Measurements from ENCODE around the gene SPSB2.

Gene SPSB2

DNA sequence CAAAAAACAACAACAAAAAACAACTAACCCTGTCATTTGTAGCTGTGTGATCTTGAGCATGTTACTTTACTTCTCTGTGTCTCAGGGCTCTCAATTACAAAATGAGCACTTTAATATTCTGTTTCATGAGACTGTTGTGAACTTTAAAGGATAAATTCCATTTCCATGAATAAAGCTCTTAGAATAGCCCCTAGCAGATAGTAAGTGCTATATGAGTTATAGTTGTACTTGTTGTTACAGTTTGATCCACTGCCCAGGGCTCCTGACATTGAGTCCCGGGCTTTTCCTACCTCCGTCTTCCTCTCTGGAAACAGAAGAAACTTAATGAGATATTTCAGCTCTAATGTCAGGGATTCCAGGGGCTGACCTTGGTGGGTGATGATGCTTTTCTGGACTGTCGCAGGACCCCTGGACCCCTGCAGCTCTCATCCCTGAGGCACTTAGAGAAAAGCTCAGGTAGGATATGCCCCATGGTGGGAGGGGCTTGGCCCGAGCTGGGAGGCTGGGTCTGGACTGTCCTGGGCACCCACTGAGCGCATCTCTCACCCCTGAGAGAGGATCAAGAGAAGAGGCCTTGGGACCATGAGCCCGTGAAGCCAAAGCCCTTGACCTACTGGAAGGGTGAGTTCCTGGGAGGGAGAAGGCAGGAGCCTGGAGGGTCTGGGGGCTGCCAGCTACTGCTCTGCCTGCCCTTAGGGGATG lies 39.8 kb downstream of the SPSB2 start:
- DNase-seq (ENCODE audit: low read depth in 4 of 4, low spot score in 1 of 4) = no peak

DNA sequence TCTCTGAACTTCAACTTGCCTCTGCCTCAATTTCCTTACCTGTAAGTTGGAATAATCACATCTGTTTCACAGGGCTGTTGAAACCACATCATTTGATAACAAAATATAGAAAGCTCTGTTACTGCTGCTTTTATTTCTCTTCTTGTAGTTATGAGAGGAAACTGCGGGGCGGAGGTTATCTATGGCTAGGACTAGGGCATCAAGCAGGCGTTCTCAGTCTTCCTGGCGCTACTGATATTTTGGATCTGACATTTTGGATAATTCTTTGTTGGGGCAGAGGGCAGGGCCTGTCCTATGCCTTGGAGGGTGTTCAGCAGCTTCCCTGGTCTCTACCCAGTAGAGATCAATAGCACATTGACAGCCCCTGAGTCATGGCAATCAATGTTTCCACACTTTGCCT lies 41.0 kb downstream of the SPSB2 start:
- DNase-seq (ENCODE audit: low read depth in 4 of 4, low spot score in 1 of 4) = no peak

DNA sequence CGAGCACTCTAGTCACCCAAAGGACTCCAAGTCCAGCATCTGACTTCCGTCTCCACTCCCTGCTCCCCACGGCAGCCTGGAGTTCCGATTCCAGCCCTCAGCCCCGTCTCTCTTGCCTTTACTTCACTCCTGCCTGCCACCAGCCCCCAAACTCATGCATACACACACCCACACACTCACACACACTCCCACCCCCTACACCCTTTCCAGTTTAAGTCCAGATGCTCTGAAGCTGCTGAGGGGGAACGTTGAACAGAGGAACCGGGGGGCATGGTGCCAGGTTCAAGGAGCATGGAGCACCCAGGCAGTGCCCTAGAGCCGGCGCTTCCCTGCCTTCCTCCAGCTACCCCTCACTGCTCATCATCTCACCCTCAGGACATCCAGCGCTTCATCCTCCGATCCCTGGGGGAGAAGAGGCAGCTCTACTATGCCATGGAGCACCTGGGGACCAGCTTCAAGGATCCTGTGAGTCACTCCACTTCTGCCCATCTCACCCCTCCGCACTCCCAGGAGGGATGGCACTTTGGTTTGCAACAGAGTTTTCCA lies 41.6 kb downstream of the SPSB2 start:
- DNase-seq (ENCODE audit: low read depth in 4 of 4, low spot score in 1 of 4) = no peak

DNA sequence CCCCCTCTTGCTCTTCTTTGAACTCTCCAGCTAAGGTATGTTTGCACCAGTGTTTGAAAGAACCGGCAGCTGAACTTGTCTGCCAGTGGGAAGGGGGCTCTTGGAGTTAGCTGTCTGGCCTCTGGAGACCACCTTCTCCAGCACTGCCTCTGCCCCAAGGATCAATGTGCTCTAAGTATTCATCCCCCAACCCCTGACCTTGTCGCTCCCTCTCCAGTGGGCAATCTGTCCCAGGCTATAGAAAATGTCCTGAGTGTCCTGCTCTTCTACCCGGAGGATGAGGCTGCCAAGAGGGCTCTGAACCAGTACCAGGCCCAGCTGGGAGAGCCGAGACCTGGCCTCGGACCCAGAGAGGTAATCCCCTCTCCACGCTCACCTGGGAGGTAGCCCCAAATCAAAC lies 42.1 kb downstream of the SPSB2 start:
- no peak for DNase-seq (ENCODE audit: low read depth in 4 of 4, low spot score in 1 of 4)

DNA sequence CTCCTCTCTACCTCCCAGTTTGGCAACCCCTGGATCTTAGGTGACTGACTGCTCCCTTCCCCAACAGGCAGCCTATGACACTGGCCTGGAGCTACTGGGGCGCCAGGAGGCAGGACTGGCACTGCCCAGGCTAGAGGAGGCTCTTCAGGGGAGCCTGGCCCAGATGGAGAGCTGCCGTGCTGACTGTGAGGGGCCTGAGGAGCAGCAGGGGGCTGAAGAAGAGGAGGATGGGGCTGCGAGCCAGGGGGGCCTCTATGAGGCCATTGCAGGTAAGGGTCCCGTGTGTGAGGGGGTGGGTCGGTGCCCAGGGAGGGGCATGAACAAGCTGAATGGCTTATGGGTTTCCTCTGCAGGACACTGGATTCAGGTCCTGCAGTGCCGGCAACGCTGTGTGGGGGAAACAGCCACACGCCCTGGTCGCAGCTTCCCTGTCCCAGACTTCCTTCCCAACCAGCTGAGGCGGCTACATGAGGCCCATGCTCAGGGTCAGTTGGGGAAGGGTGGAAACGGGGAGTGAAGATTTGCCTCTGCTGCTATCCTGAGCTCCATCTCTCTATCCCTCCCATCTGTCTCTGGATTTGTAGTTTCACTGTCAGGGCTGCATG lies 42.7 kb downstream of the SPSB2 start:
- no peak for DNase-seq (ENCODE audit: low read depth in 4 of 4, low spot score in 1 of 4)

DNA sequence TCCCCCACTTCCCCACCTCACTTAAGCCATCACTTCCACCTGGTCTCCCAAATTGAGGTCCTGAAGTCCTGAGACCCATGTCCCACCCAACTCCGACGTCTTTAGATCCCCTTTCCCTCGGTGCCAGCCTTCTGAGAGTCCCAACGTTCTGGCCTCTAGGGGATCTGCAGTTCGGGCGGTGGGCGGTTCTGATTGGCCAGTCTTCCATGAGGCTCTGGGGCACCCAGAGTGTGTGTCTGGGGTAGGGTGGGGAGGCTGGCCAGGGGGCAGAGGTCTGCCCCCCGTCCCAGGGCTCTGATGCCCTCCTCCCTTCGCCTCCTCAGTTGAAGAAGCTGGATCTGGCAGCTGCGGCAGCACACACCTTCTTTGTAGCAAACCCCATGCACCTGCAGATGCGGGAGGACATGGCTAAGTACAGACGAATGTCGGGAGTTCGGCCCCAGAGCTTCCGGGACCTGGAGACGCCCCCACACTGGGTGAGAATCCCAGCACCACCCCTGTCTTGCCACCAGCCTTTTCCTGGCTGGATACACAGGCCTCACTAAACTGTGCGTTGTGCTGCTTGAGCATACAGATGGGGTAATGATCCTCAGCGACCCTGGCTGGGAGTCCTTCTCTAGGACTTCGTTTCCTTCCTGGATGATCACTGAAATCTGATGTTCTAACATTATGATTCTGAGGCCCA lies 43.4 kb downstream of the SPSB2 start:
- no peak for DNase-seq (ENCODE audit: low read depth in 4 of 4, low spot score in 1 of 4)

DNA sequence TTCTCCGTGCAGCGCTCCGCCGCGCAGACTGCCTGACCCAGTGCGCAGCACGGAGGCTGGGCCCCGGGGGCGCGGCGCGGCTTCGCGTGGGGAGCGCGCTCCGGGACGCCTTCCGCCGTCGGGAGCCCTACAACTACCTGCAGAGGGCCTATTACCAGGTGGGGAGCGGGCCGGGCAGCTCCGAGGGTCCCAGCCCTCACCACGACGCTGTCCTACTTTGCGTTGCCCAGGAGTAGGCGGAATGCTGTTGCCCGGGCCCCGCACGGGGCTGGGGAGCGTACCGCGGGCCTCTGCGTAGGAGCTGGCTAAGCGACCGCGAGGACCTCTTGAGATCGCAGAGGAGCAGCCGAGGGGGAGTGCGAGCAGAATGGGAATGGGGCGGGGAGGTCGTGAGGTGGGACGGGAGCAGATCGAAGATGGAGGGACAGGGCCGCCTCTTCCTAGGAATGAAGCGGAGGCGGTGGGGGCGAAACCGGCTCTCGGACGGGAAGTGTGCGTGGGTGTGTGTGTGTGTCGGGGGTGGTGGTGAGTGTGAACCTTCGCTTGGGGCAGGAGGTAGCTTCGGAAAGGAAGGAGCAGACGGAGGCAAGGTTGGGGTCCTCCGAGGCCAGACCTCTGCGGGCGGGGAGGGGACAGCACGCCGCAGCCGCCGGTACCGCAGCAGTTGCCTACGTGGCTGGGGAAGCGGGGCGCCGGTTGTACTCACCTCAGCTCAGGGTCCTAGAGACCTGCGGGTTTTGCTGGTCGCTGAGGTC lies 44.1 kb downstream of the SPSB2 start:
- peak in 2 of 4 experiments; percentile 14 to 30 for DNase-seq (ENCODE audit: low read depth in 4 of 4, low spot score in 1 of 4)

DNA sequence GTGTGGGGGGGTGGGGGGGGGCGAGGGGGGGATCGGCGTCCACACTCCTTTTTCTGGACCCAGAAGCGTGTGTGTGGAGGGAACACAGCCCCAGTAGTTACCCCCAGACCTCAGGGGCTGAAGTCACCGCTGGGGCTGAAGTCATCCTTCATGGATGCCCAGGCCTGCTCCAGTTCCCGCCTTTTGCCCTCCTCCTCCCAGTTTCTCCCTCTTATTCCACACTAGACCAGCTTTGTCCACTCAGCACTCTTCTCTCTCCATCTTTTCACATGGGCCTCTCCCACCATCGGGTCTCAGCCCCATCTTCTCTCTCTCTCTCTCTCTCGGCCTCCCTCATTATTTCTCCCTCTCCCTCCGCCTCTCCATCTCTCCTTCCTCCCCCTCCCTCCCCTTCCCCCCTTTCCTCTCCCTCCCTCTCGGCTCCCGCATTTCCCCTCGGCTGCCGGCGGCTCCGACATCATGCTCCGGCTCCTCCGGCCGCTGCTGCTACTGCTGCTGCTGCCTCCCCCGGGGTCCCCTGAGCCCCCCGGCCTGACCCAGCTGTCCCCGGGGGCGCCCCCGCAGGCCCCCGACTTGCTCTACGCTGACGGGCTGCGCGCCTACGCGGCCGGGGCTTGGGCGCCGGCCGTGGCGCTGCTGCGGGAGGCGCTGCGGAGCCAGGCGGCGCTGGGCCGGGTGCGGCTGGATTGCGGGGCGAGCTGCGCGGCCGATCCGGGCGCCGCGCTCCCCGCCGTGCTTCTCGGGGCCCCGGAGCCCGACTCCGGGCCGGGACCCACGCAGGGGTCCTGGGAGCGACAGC lies 44.9 kb downstream of the SPSB2 start, which contains the start of gene P3H3:
Gene P3H3, plus strand, starts transcription at position 426 of the 799 bp plus-strand sequence. Its CDS starts 34 bp downstream, at position 460.
- no peak for DNase-seq (ENCODE audit: low read depth in 4 of 4, low spot score in 1 of 4)

DNA sequence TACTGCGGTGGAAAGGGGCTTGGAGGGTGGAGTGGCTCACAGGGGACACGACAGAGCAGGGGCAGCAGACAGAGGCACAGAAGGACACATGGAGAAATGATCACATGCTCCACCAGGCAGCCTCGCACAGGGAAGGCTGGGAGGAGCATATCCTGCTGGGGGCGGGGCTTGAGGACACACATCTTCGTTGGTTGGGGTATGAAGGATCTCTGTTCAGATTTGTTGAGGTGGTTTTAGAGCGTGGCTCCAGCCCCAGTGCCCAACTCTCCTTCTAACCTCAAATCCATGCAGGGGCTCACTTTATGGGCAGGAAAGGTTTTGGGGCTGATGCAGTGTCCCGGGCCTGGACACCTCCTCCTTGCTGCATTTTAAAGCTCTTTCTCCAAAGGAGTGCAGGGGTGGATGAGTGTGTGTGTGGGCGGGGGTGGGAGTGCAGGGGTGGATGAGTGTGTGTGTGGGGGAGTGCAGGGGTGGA lies 45.6 kb downstream of the SPSB2 start:
- DNase-seq (ENCODE audit: low read depth in 4 of 4, low spot score in 1 of 4) = peak in 3 of 4 experiments; percentile 38 to 54 (median 46)

DNA sequence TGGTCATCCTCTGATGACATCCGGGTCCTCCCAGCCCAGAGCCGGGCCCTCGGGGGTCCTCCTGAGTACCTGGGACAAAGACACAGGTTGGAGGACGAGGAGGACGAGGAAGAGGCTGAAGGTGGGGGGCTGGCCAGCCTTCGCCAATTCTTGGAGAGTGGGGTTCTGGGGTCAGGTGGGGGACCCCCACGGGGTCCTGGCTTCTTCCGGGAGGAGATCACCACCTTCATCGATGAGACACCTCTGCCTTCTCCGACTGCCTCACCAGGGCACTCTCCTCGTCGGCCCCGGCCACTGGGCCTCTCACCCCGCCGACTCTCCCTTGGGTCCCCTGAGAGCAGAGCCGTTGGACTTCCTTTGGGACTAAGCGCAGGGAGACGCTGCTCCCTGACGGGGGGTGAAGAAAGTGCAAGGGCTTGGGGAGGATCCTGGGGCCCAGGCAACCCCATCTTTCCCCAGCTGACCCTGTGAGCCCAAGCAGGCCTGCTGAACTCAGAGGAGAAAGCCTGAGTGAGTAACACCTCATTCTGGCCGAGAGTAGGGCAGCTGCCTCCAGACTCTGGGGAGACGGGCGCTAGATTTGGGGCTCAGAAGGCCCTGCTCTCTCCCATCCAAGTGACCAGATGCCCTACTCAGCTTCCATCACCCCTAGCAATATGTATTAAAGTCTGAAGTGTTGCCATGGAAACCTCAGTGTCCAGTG lies 46.2 kb downstream of the SPSB2 start:
- no peak for DNase-seq (ENCODE audit: low read depth in 4 of 4, low spot score in 1 of 4)

DNA sequence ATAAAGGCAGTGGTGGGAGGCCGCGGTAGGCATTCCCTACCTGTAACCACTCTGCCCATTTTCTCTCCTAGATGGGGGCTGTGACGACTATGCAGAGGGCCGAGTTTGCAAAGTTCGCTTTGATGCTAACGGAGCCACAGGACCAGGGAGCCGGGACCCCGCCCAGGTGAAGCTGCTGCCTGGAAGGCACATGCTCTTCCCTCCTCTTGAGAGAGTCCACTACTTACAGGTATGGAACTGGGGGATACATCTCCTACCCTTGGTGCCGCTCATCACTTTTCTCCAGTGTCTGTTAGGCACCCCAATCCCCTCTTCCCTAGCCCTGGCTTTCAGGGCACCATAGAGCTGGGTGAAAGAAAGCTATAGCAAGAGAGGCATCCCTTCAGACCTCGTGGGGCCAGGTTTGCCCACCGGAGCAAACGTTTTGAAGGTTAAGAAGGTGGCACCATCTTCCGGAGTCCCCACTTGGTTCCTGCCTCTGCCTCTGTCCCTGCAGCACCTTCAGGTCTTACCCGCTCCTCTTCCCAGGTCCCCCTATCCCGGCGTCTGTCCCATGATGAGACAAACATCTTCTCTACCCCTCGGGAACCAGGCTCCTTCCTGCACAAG lies 46.9 kb downstream of the SPSB2 start:
- DNase-seq (ENCODE audit: low read depth in 4 of 4, low spot score in 1 of 4) = no peak

DNA sequence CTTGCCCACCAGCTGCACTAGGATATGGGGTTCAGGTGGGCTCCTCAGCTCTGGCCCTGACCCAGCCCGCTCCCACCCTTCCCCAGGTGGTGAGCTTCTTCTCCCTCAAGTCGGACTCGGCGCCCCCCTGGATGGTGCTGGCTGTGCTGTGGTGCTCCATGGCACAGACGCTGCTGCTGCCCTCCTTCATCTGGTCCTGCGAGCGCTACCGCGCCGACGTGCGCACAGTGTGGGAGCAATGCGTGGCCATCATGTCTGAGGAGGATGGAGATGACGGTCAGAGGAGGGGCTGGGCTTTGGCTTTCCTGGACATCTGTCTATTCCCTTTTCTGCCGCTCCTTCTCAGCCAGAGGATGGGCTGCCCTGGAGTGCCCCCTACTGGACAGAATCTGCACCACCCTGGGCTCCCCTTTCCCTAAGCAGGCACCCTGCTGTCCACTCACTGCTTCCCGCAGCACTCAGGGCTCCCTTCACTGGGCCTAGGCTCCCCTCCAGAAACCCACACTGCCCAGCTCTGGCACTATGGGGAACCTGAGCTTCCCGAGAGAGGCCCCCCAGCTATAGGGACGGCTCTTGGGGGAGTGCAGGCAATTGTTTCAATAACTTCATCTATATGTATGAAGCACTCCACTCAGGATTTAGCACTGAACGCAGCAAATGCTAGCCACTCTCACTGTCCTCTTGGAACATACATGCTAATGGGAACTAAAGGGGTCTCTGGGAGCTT lies 47.5 kb downstream of the SPSB2 start:
- peak; percentile 74 to 86 (median 77) for DNase-seq (ENCODE audit: low read depth in 4 of 4, low spot score in 1 of 4)

DNA sequence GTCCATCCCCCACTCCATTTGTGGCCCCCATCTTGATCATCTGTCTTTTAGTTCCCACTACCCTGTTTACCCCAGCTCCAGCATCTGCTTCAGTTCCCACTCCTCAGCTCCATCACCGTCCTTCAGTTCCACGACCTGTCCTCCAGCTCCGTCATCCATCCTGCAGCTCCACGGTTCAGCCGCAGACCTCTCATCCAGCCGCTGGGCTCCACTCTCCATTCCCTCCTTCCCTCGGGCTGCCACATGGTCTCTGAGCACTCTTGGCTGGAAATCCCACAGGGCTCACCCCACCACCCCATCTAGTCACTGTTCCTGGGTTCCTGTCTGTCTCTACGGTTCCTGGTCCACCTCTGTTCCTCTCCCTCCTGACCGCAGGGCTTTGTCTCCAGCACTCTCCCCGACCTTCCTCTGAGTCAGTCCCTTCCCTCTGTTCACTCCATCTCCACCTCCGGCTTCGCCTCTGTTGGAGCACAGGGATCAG lies 48.2 kb downstream of the SPSB2 start:
- no peak for DNase-seq (ENCODE audit: low read depth in 4 of 4, low spot score in 1 of 4)

DNA sequence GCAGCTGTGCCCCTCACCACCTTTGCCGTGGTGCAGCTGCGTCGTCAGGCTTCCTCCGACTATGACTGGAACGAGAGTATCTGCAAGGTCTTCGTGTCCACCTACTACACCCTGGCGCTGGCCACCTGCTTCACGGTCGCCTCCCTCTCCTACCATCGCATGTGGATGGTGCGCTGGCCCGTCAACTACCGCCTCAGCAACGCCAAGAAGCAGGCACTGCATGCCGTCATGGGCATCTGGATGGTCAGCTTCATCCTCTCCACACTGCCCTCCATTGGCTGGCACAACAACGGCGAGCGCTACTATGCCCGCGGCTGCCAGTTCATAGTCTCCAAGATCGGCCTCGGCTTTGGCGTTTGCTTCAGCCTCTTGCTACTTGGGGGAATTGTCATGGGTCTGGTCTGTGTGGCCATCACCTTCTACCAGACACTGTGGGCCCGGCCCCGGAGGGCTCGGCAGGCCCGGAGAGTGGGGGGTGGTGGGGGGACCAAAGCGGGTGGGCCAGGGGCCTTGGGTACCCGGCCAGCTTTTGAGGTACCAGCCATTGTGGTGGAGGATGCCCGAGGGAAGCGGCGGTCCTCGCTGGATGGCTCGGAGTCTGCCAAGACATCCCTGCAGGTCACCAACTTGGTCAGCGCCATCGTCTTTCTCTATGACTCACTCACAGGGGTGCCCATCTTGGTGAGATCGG lies 48.9 kb downstream of the SPSB2 start:
- no peak for DNase-seq (ENCODE audit: low read depth in 4 of 4, low spot score in 1 of 4)

DNA sequence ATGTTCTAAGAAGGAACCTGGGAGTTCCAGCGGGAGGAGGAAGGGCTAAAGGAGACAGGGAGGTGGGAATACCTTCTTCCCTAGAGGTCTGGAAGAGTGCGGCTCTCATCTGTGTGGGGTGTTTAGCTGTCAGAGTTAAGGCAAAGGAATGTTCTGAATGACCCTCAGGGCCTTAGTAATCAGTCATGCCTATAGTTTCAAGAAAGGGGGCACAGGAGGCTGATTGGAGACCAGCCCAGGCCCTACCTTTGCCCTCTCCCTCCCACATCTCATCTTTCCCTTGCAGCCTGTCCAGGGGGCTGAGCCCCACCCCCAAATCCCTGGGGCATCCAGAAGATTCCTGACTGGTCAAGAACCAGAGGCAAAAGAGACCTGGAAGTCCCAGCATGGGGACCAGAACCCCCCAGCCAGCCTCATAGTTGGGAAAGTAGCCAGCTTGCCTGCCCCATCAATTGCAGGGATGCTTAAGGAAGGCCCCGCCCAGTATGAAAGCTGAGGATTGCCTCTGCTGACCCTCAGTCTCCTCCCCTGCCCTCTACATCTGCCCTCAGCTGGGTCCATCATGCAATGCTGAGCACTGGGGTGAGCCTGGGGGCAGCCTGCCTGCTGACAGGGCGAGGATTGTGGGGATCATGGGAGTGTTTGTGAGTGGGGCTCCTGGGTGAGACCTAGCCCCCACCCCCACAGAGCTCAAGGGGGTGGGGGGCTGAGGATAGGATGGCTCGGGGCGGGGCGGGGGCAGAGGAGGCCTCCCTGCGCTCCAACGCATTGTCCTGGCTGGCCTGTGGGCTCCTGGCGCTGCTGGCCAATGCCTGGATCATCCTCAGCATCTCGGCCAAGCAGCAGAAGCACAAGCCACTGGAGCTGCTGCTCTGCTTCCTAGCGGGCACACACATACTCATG lies 49.7 kb downstream of the SPSB2 start:
- no peak for DNase-seq (ENCODE audit: low read depth in 4 of 4, low spot score in 1 of 4)

DNA sequence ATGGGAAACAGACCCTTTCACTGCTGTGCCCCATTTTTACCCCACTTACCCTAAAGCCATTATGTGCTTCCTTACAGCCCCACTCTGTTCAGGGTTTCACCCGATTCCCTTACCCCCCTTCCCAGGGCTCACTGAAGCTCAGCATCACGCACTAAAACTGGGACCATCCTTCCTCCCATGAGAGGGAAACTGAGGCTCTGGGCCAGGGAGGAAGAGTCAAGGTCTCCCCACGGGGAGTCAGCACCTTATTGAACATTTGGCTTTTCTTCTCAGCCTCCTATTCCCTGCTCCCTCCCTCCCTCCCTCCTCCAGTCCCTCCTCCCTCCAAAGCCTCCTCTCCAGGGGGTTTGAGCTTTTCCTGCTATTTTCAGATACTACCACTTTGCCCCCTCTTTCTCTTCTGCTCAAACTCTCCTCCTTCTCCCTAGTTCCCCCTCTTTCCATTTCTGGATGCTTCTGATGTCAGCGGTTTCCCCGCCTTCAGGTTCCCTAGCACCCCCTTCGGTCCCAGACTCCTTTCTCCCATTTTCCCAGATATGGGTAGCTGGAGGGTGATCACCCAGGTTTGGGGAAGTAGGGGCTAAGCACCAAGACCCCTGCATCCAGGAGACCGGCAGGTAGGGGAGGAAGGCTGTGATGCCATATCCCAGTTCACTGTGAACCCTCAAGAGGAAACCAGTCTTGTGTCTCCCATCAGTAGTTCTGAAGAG lies 50.5 kb downstream of the SPSB2 start:
- DNase-seq (ENCODE audit: low read depth in 4 of 4, low spot score in 1 of 4) = no peak

Data from stimulated activated CD4-positive, alpha-beta T cell treated with anti-CD3 and anti-CD28 coated beads, Interleukin-1b, Interleukin-23, amount 100 ng/mL, for 24 hours (primary cell).